OCI-LY3 (cell line): Measurements from ENCODE around the gene DDOST.

Experiments used
- EZH2phosphoT487 ChIP-seq: fragments of 200-600 bp; shearing (Covaris generic); IDR thresholded peaks from 2 replicates; pipeline ENCODE4 v1.6.1; 2018; ENCODE audit warnings: antibody characterized with exemption, mixed run types, low read depth
- TF ChIP-seq, protein P1 (sequence below): fragments of 200-600, 300-600 bp; sonication (generic); IDR thresholded peaks from 2 replicates; pipeline ENCODE4 v1.5.1; 2014; ENCODE audit warnings: antibody characterized with exemption, low read length, low read depth

DNA sequence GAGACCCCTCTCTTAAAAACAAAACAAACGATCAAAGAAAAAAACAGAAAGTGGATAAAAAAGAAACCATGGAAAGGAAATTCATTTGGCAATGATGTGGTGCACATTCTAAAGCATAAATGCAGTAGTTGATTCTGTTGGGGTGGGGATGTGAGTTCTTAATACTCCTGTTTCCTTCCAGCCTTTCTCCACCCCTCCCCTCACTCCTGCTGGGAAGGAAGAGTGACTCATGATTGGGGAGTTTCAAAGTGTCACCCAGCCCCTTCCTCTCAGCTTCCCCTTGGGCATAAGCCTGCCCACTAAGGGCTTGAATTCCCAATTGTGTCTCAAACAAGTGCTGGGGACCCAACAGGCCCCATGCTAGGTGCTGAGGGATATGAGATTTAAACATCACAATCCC is 34.6 kb downstream of the DDOST start:
- TF ChIP-seq, protein P1, sequence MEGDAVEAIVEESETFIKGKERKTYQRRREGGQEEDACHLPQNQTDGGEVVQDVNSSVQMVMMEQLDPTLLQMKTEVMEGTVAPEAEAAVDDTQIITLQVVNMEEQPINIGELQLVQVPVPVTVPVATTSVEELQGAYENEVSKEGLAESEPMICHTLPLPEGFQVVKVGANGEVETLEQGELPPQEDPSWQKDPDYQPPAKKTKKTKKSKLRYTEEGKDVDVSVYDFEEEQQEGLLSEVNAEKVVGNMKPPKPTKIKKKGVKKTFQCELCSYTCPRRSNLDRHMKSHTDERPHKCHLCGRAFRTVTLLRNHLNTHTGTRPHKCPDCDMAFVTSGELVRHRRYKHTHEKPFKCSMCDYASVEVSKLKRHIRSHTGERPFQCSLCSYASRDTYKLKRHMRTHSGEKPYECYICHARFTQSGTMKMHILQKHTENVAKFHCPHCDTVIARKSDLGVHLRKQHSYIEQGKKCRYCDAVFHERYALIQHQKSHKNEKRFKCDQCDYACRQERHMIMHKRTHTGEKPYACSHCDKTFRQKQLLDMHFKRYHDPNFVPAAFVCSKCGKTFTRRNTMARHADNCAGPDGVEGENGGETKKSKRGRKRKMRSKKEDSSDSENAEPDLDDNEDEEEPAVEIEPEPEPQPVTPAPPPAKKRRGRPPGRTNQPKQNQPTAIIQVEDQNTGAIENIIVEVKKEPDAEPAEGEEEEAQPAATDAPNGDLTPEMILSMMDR = no peak
- TF ChIP-seq EZH2phosphoT487 = no peak
